HG02938 (cell line): ENCODE measurements around the gene ZDHHC11.
"Not testable (repeated sequence)": the region's sequence is repeated elsewhere in the genome, so short reads cannot be mapped to it uniquely, and the experiment has no call there.

Source experiments
- ATAC-seq: cut with Tn5 transposase; IDR thresholded peaks from one replicate; pipeline ENCODE4 v1.9.1; 2021; ENCODE audit warnings: mild to moderate bottlenecking, moderate library complexity; ENCODE audit not compliant: unreplicated experiment

The ZDHHC11 gene

DNA sequence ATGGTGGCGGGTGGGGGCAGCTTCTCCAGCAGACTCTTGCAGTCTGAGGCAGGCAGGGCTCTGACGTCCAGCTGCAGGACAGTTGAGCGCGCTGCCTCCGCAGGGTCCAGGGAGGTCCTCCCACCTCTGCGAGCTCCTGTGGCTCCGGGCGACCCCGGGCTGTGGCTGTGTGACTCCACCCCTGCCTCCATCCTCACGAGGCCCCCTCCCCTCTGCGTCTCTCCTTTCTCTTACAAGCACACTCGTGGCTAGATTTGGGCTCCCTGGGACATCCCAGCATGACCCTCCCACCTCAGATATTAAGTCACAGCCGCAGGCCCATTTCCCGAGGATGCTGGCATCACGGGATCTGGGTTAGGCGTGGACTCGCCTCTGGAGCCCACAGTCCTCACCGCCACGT lies 100.6 kb downstream of the ZDHHC11 start:
- ATAC-seq, result not testable (repeated sequence)

DNA sequence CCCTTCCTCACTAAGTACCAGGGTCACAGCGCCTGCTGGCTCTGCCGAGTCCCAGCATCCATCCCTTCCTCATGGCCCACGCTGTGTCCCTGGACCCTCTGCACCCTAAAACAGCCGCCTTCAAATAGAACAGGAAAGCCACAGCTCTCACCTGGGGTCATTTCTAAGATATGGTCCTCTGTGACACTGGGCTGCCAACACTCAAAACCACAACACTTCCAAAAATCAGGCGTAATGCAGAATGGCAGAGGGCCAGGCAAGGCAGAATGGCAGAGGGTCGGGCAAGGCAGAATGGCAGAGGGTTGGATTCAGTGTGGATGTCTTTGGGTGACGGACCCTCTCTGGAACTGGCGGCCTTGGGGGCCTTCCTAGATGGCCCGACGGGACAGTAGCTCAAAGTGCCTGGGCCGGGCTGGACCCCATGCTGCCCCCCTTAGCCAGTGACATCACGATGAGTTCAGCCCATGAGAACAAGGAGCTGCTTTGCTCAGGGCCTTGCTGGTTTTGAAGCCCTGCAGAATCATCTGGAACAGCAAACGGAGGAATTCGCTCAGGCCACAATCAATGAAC lies 101.6 kb downstream of the ZDHHC11 start:
- ATAC-seq, result no peak

DNA sequence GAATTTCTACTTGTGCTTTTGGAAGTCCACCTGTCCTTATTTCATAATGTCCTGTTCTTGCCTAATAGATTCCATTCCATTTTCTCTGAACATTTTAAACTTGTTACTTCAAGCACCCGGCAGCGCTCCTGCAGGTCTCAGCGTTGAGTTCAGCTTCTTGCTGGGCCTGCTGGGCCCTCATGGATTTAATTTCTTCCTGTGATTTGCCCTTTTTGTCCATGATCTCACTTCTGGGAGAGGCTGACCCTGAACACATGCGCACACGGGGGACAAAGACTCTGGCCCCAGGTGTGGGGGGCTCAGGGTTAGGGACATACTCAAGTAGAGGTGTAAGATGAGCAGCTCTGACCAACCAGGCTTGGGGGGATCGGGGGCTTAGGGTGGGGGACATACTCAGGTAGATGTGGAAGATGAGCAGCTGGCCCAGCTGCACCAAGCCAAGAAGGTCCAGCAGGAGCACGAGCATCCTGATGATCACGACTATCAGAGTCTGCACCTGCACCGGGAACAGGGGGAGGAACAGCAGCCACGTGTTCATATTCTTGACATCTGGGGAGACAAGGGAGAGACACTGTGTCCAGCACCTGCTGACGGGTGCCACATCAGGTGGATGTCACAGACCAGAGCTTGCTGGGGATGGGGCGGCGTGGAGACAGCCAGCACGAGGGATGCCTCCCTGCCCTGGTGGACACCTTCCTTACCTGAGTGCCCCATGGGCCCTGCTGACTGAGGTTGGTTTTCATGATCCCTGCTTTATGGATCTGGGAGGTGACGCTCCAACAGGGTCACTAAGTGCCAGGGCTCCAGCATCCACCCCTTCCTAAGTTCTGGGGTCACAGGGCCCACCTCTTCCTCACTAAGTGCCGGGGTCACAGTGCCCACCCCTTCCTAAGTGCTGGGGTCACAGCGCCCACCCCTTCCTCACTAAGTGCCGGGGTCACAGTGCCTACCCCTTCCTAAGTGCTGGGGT lies 102.5 kb downstream of the ZDHHC11 start:
- not testable (repeated sequence) for ATAC-seq

DNA sequence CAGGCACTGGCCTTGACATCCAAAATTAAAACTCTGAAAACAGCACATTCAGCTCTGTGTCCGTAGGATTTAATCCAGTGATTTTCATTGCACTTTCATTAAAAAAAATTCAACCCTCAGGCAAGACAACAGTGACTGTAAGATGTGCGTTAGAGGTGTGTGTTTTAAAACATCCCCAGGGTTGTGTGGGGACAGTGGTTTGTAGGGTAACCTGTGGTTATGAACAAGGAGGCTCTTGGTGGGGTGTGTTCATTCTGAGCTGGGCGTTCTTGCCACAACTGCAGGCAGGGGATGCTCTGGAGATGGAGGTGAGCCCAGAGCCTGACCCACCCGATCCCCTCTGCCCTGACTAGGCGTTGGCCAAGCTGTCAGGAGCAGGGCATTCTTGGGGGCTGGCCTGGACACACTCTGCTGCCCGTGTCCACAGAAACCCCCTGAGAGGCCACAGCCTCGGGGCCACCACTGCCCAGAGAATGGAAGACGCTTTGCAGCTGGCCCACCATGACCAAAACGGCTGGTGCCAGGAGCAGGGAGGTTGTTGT lies 103.4 kb downstream of the ZDHHC11 start:
- ATAC-seq, result not testable (repeated sequence)

DNA sequence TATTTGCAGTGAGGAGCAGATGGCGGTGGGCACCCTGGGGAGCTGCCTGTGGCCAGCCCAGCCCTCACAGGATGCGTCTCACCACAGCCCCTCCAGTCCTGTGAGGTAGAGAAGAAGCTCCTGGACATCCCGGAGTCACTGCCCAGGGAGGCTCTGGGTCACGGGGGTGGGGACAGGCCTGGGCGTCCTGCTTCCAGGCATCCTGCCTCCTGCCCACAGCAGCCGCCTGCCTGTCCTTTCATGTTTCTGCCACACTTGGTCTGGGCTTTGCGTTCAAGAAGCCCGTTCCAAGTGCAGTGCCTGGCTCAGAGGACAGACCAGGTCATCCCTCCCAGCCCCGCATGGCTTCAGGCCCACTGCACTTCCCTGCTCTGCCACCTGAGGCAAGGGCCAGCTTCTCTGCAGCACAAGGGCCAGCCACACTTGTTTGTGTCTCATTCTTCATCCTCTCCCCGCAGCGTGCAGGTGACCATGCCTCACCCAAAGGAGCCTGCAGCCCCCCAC lies 104.5 kb downstream of the ZDHHC11 start:
- ATAC-seq, result no peak
